HG02610 (cell line): ENCODE results near the gene CCNT2.
"Not testable (repeated sequence)": the region's sequence is repeated elsewhere in the genome, so short reads cannot be mapped to it uniquely, and the experiment has no call there.

Experiments used
- ATAC-seq: cut with Tn5 transposase; IDR thresholded peaks from one replicate; pipeline ENCODE4 v1.9.1; 2021; ENCODE audit warnings: mild to moderate bottlenecking, moderate library complexity; ENCODE audit not compliant: unreplicated experiment

Gene CCNT2

GRCh38 chr2:134917888-134918525, 615 bp upstream of the CCNT2 start:
- ATAC-seq: peak; percentile 82

GRCh38 chr2:134919341-134920210, 954 bp downstream of the CCNT2 start:
- peak; percentile 6 for ATAC-seq

- no peak for ATAC-seq
Observed at GRCh38 chr2:134924912-134925311, 6.3 kb downstream of the CCNT2 start.

GRCh38 chr2:134926231-134926931, 7.8 kb downstream of the CCNT2 start:
- ATAC-seq: no peak

GRCh38 chr2:134927195-134927594, 8.6 kb downstream of the CCNT2 start:
- ATAC-seq: no peak

GRCh38 chr2:134932864-134933526, 14.4 kb downstream of the CCNT2 start:
- ATAC-seq: no peak

GRCh38 chr2:134933732-134934131, 15.1 kb downstream of the CCNT2 start:
- ATAC-seq: no peak

GRCh38 chr2:134934150-134934549, 15.5 kb downstream of the CCNT2 start:
- ATAC-seq: no peak

- ATAC-seq: no peak
Observed at GRCh38 chr2:134934641-134935040, 16.0 kb downstream of the CCNT2 start.

- ATAC-seq: no peak
Observed at GRCh38 chr2:134936691-134937090, 18.1 kb downstream of the CCNT2 start.

GRCh38 chr2:134943540-134943939, 24.9 kb downstream of the CCNT2 start:
- peak; percentile 76 for ATAC-seq

GRCh38 chr2:134944975-134945374, 26.4 kb downstream of the CCNT2 start:
- no peak for ATAC-seq

- ATAC-seq: no peak
Observed at GRCh38 chr2:134946073-134946472, 27.5 kb downstream of the CCNT2 start.

- ATAC-seq: no peak
Observed at GRCh38 chr2:134949981-134950708, 31.5 kb downstream of the CCNT2 start.

GRCh38 chr2:134950886-134951285, 32.3 kb downstream of the CCNT2 start:
- no peak for ATAC-seq

- no peak for ATAC-seq
Observed at GRCh38 chr2:134952608-134953007, 34.0 kb downstream of the CCNT2 start.

- no peak for ATAC-seq
Observed at GRCh38 chr2:134954065-134954464, 35.4 kb downstream of the CCNT2 start.

- ATAC-seq: no peak
Observed at GRCh38 chr2:134955744-134956143, 37.1 kb downstream of the CCNT2 start.

GRCh38 chr2:134957477-134957876, 38.9 kb downstream of the CCNT2 start:
- ATAC-seq: no peak

- ATAC-seq: not testable (repeated sequence)
Observed at GRCh38 chr2:134967166-134967565, 48.5 kb downstream of the CCNT2 start.
